KMS-11 (cell line): ENCODE results near the gene PPFIA1.
A peak's percentile ranks its signal among the peaks of the same experiment; 100 is the strongest.

Experiments
- H2AFZ ChIP-seq: fragments of 200-600 bp; sonication (generic); 2 replicates; pipeline ENCODE4 v1.6.1; 2016; ENCODE audit warnings: antibody characterized with exemption, mixed run types, low read depth
- H3K27ac ChIP-seq: fragments of 200-600 bp; sonication (generic); 2 replicates; pipeline ENCODE4 v1.6.1; 2016; ENCODE audit warnings: mild to moderate bottlenecking, mixed run types
- H3K27me3 ChIP-seq: fragments of 200-600 bp; sonication (generic); 2 replicates; pipeline ENCODE4 v1.6.1; 2017; ENCODE audit warnings: mild to moderate bottlenecking, low read depth, mixed run types, moderate library complexity; ENCODE audit not compliant: insufficient read depth
- H3K36me3 ChIP-seq: fragments of 200-600 bp; sonication (generic); 2 replicates; pipeline ENCODE4 v1.6.1; 2017; ENCODE audit warnings: mild to moderate bottlenecking, mixed run types; ENCODE audit not compliant: insufficient read depth
- H3K4me1 ChIP-seq: fragments of 200-600 bp; sonication (generic); 2 replicates; pipeline ENCODE4 v1.6.1; 2016; ENCODE audit warnings: mild to moderate bottlenecking, low read depth, mixed run types; ENCODE audit not compliant: poor library complexity, severe bottlenecking
- H3K4me2 ChIP-seq: fragments of 200-600 bp; sonication (generic); 2 replicates; pipeline ENCODE4 v1.7.0; 2016; ENCODE audit warnings: mild to moderate bottlenecking, mixed run types
- H3K4me3 ChIP-seq: fragments of 200-600 bp; sonication (generic); IDR thresholded peaks from 2 replicates; pipeline ENCODE4 v1.6.1; 2017; ENCODE audit warnings: low read depth, low read length, mixed read lengths; ENCODE audit not compliant: insufficient read depth
- H3K79me2 ChIP-seq: fragments of 200-600 bp; sonication (generic); 2 replicates; pipeline ENCODE4 v1.6.1; 2016; ENCODE audit warnings: low read depth, mixed run types; ENCODE audit not compliant: insufficient read depth
- H3K9ac ChIP-seq: fragments of 200-600 bp; sonication (generic); 2 replicates; pipeline ENCODE4 v1.6.1; 2016; ENCODE audit warnings: mild to moderate bottlenecking, mixed run types
- H4K20me1 ChIP-seq: fragments of 200-600 bp; sonication (generic); 2 replicates; pipeline ENCODE4 v1.6.1; 2016; ENCODE audit warnings: mild to moderate bottlenecking, mixed run types; ENCODE audit not compliant: insufficient read depth
- CTCF ChIP-seq: fragments of 200-600 bp; sonication (generic); conservative IDR thresholded peaks from 2 replicates; pipeline ENCODE4 v1.6.1; 2017; ENCODE audit warnings: low read depth, mild to moderate bottlenecking, antibody characterized with exemption, low read length, moderate library complexity, mixed read lengths

Gene PPFIA1

GRCh38 chr11:70394211-70394950 is 123.9 kb downstream of the PPFIA1 start:
- no peaks in the 10 kb centered on the region for H3K79me2 ChIP-seq
- H3K36me3 ChIP-seq = no peaks in the 10 kb centered on the region
- no peaks in the 10 kb centered on the region for H3K27me3 ChIP-seq
- TF ChIP-seq CTCF = no peak
- no peak overlapping the region for H3K9ac ChIP-seq
- H3K27ac ChIP-seq = no peak overlapping the region
- peaks cover 8% of the 10 kb centered on the region for H3K4me1 ChIP-seq
- H2AFZ ChIP-seq = no peak overlapping the region
- no peaks in the 10 kb centered on the region for H4K20me1 ChIP-seq
- H3K4me3 ChIP-seq = no peak overlapping the region
- H3K4me2 ChIP-seq = no peak overlapping the region

- Histone ChIP-seq H3K4me2 (peak overlapping the region; percentile 91), H3K27ac (no peak overlapping the region), H4K20me1 (no peaks in the 10 kb centered on the region), H2AFZ (peak overlapping the region; percentile 77), H3K4me1 (peaks cover 8% of the 10 kb centered on the region), H3K36me3 (no peaks in the 10 kb centered on the region), H3K79me2 (no peaks in the 10 kb centered on the region), H3K27me3 (no peaks in the 10 kb centered on the region), H3K9ac (peak overlapping the region; percentile 52), H3K4me3 (peak overlapping the region; percentile 32)
- no peak for TF ChIP-seq CTCF
Measured at GRCh38 chr11:70397336-70397982, 127.0 kb downstream of the PPFIA1 start.

- Histone ChIP-seq H2AFZ (peak within 1 kb of the TSS; percentile 77), H3K27ac (no peak within 1 kb of the TSS)
- TF ChIP-seq CTCF = no peak
Measured at GRCh38 chr11:70397983-70398833, 127.7 kb downstream of the PPFIA1 start, which contains the start of gene CTTN. Gene CTTN, plus strand, starts transcription at chr11:70398529. Its CDS starts 8,769 bp downstream, at chr11:70407298.

GRCh38 chr11:70398834-70399680 is 128.6 kb downstream of the PPFIA1 start:
- H3K79me2 ChIP-seq = no peaks in the 10 kb centered on the region
- H3K27ac ChIP-seq = no peak overlapping the region
- no peak overlapping the region for H2AFZ ChIP-seq
- no peak for TF ChIP-seq CTCF
- H3K4me1 ChIP-seq = peaks cover 8% of the 10 kb centered on the region
- H3K4me3 ChIP-seq = no peak overlapping the region
- peak overlapping the region; percentile 52; the same call in 1 of the 2 replicates for H3K9ac ChIP-seq
- no peaks in the 10 kb centered on the region for H3K27me3 ChIP-seq
- H3K36me3 ChIP-seq = no peaks in the 10 kb centered on the region
- H3K4me2 ChIP-seq = peak overlapping the region; percentile 13; the same call in 1 of the 2 replicates
- no peaks in the 10 kb centered on the region for H4K20me1 ChIP-seq

More at GRCh38 chr11:70397983-70398833, 127.7 kb downstream of the PPFIA1 start, which contains the start of gene CTTN:
- peak within 1 kb of the TSS; percentile 32 for H3K4me3 ChIP-seq
- H3K36me3 ChIP-seq = no peaks in the 10 kb centered on the region
- H3K9ac ChIP-seq = peak within 1 kb of the TSS; percentile 52
- no peaks in the 10 kb centered on the region for H3K79me2 ChIP-seq
- H3K4me1 ChIP-seq = peaks cover 8% of the 10 kb centered on the region
- no peaks in the 10 kb centered on the region for H3K27me3 ChIP-seq
- peak within 1 kb of the TSS; percentile 91 for H3K4me2 ChIP-seq
- H4K20me1 ChIP-seq = no peaks in the 10 kb centered on the region
